SHP77 (cell line): ENCODE data around the gene POU2AF3.

Source experiments
- DNase-seq, 2 experiments: peaks; one replicate each; lab custom pipeline; 2025; lab: John Stamatoyannopoulos, UW

POU2AF3 gene

DNA sequence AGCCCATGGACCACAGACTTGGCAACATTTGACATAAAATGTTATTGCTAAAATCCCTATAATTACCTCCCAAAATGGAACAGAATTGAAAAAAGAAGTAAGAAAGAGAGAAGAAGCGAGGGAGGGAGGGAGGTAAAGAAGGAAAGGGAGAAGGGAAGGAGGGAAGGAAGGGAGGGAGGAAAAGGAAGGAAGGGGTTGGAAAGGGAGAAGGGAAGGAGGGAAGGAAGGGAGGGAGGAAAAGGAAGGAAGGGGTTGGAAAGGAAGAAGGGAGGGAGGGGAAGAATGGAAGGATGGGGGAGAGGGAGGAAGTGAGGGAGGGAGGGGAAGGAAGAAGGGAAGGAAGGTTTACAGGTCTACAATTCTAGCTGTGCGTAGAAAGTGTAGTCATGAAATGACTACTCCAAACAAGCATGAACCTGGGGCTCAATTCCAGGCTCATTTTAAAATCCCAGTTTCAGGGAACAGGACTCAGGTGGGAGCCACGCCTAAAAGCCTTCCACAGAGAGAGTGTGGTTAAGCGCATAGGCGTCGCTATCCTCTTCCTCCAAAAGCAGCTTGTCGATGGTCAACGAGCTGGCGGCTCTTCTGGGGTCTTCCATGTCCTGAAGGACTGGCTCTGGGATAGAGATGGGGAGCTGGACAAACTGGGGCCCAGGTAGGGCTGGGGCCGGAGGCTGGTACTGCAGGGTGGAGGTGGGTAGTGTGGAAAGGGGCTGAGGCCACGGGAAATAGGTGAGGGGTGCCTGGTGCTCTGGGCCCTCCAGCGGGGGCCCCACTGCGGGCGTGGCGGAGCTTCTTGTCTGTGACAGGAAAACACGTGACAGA lies 55.6 kb downstream of the POU2AF3 start:
- DNase-seq = no peak

DNA sequence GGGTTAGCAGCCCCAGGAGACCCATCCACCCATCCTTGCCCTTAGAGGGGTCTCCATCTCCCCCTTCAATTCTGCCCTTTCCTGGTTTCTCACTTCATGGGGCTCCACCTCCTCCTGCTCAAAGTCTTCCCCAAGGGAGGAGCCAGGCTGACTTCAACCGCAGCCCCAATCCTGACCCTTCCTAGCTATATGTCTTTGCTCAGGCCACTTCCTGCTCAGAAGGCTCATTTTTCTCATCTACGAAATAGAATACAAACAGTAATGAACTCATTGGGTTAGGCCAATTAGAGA lies 56.2 kb downstream of the POU2AF3 start:
- no peak for DNase-seq

DNA sequence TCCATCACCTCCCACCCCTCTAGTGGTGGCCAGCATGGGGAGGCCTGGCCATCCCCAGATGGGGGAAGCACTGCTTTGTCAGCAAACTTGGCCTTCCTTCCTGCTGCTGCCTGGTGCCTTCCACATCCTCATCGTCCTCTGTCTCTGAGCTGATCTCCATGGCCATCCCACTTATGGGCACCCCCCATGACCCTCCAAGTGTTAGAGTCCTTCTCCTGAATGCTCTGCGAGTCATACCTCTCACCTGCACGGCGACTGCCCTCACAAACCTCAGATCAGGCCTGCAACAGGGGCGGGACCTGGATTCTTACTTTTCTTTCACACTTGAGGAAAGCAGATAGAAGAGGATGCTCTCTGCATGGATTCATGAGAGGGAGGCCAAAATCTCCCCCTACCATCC lies 56.8 kb downstream of the POU2AF3 start:
- no peak for DNase-seq

DNA sequence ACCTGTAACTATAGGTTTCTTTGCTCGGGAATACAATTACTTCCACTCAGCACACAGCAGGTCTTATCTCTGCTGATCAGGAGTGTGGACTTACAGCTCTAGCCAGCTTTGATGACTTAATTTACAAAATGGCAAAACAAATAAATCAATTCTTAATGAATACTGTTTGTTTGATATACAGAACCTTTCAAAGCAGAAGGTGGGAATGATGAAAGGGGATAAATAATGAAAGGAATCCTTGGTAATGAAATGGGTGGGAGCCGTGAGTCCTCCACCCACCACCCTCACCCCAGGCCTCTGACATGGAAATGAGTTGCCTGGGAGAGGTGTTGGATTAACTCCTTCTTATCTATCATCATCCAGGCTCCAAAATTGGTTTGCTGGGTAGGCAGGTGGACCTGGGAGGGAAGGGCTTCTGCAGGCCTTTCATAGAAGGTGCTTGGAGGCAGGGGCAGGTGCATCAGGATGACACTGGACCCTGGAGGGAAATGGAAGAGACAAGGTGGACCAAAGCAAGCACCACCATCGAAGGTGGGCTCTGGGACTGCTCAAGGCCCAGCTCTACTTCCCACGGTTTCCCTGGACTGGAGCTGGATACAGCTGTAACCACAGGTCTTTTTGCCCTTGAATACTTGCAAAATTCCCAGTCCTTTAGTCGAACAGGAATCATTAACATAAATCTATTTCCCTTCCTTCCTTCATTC lies 57.8 kb downstream of the POU2AF3 start:
- DNase-seq = no peak

DNA sequence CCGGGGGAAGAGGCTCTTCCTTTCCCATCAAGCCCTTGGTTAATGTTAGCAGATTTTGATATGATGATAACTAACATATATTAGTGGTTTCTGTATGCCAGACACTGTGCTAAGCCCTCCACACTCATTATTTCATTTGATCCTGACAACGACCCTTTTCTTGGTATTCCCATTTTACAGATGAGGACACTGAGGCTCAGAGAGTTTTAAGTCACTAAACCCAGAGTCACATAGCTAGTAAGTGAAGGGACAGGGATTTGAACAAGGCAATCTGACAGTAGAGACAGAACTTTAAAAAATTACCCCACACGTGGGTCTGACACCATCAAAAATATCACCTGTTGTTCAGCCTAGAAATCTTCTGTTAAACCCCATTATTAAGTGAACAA lies 58.3 kb downstream of the POU2AF3 start:
- no peak for DNase-seq

DNA sequence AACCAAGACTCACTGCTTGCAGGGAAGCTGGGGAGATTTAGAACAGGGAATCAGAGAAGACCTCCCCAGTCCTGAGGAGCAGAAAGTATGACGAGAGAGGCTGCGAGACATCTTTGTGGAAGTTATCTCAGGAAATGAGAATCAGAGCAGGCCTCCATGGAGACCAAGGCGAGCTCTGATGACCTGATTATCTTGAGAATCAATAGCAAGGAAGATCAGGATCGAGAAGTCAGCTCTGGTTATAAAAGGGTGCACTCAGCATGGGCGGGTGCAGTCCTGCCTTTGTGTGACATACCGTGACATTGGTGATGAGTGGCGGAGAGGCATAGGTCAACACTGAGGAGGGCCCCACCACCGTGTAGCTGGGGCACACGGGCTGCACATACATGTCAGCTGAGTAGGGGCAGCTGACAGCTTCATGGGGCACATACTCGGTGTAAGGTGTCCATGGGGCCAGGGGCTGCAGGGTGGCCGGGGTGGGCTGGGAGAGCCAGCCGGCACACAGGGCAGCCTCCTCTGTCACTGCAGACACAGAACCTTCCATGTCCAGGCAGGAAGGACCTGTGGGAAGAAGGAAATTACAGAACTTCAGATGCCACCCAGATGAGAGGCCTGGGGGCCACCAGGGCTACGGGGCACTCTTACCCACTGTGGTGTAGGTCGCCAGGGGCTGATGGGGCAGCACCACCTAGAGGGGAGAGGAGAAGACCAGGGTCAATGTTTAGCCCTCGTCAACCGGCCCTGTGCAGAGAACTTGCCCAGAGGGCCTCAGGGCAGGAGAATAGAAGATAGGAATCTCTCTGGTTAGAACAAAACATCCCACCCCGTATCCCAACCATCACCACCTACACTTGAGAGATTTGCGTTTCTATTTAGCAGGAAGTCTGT lies 59.0 kb downstream of the POU2AF3 start:
- DNase-seq = peak in 1 of 2 experiments; percentile 13
